Central memory CD8-positive, alpha-beta T cell (primary cell): Measurements from ENCODE around the gene PDZD2.
"Not testable (repeated sequence)": the region's sequence is repeated elsewhere in the genome, so short reads cannot be mapped to it uniquely, and the experiment has no call there.

Experiments used
- ATAC-seq: fragments of 150-1000 bp; cut with Tn5 transposase; replicated peaks from 2 replicates; pipeline ENCODE4 v1.10.0; 2022; ENCODE audit warnings: mild to moderate bottlenecking, moderate FRiP score, moderate number of reproducible peaks; ENCODE audit not compliant: poor library complexity, severe bottlenecking; ENCODE audit errors: extremely low read depth
- DNase-seq, 2 donors: peaks; one replicate each; pipeline ENCODE4 v3.0.0; 2021; ENCODE audit warnings: low spot score in 2 of 2
- H3K27ac Mint-ChIP-seq: one replicate; pipeline ENCODE4 v1.8.0; 2022; ENCODE audit warnings: low read depth, mild to moderate bottlenecking, moderate library complexity, mixed read lengths
- H3K27me3 Mint-ChIP-seq: one replicate; pipeline ENCODE4 v1.8.0; 2022; ENCODE audit warnings: mixed read lengths
- H3K36me3 Mint-ChIP-seq: one replicate; pipeline ENCODE4 v1.8.0; 2022; ENCODE audit warnings: mild to moderate bottlenecking, moderate library complexity, mixed read lengths; ENCODE audit not compliant: insufficient read depth
- H3K4me1 Mint-ChIP-seq: one replicate; pipeline ENCODE4 v1.8.0; 2022; ENCODE audit warnings: mixed read lengths
- H3K4me3 Mint-ChIP-seq: one replicate; pipeline ENCODE4 v1.8.0; 2022; ENCODE audit warnings: mild to moderate bottlenecking, moderate library complexity, mixed read lengths
- H3K9me3 Mint-ChIP-seq: one replicate; pipeline ENCODE4 v1.8.0; 2022; ENCODE audit warnings: mixed read lengths

Gene PDZD2

GRCh38 chr5:31770132-31770720 is 131.3 kb downstream of the PDZD2 start:
- H3K4me3 Mint-ChIP-seq: no peak overlapping the region
- DNase-seq (no peak), ATAC-seq (no peak)
- H3K4me1 Mint-ChIP-seq: no peaks in the 10 kb centered on the region
- H3K36me3 Mint-ChIP-seq: no peaks in the 10 kb centered on the region
- no peaks in the 10 kb centered on the region for H3K27me3 Mint-ChIP-seq
- H3K9me3 Mint-ChIP-seq: no peaks in the 10 kb centered on the region
- no peak overlapping the region for H3K27ac Mint-ChIP-seq

- H3K27me3 Mint-ChIP-seq: no peaks in the 10 kb centered on the region
- DNase-seq: no peak
- no peaks in the 10 kb centered on the region for H3K4me1 Mint-ChIP-seq
- no peak overlapping the region for H3K27ac Mint-ChIP-seq
- no peaks in the 10 kb centered on the region for H3K9me3 Mint-ChIP-seq
- H3K36me3 Mint-ChIP-seq: no peaks in the 10 kb centered on the region
- no peak overlapping the region for H3K4me3 Mint-ChIP-seq
- ATAC-seq: no peak
These were observed 132.1 kb downstream of the PDZD2 start for GRCh38 chr5:31770998-31771397.

GRCh38 chr5:31771500-31771899 is 132.6 kb downstream of the PDZD2 start:
- DNase-seq: no peak
- no peak for ATAC-seq
- no peaks in the 10 kb centered on the region for H3K36me3 Mint-ChIP-seq
- no peak overlapping the region for H3K4me3 Mint-ChIP-seq
- no peaks in the 10 kb centered on the region for H3K27me3 Mint-ChIP-seq
- H3K9me3 Mint-ChIP-seq: no peaks in the 10 kb centered on the region
- H3K27ac Mint-ChIP-seq: no peak overlapping the region
- no peaks in the 10 kb centered on the region for H3K4me1 Mint-ChIP-seq

- ATAC-seq, H3K4me3 Mint-ChIP-seq, H3K27me3 Mint-ChIP-seq, H3K9me3 Mint-ChIP-seq, H3K27ac Mint-ChIP-seq, H3K4me1 Mint-ChIP-seq, H3K36me3 Mint-ChIP-seq, DNase-seq: not testable (repeated sequence)
These were observed 137.4 kb downstream of the PDZD2 start for GRCh38 chr5:31776294-31776693.

- no peaks in the 10 kb centered on the region for H3K4me1 Mint-ChIP-seq
- no peaks in the 10 kb centered on the region for H3K27me3 Mint-ChIP-seq
- H3K9me3 Mint-ChIP-seq: no peaks in the 10 kb centered on the region
- DNase-seq (no peak), ATAC-seq (no peak)
- no peak overlapping the region for H3K27ac Mint-ChIP-seq
- H3K4me3 Mint-ChIP-seq: no peak overlapping the region
- H3K36me3 Mint-ChIP-seq: no peaks in the 10 kb centered on the region
These were observed 138.2 kb downstream of the PDZD2 start for GRCh38 chr5:31776976-31777651.

GRCh38 chr5:31781772-31782171 is 142.8 kb downstream of the PDZD2 start:
- H3K9me3 Mint-ChIP-seq: no peaks in the 10 kb centered on the region
- no peaks in the 10 kb centered on the region for H3K27me3 Mint-ChIP-seq
- no peaks in the 10 kb centered on the region for H3K36me3 Mint-ChIP-seq
- no peak overlapping the region for H3K27ac Mint-ChIP-seq
- no peaks in the 10 kb centered on the region for H3K4me1 Mint-ChIP-seq
- no peak overlapping the region for H3K4me3 Mint-ChIP-seq
- DNase-seq (no peak), ATAC-seq (no peak)

GRCh38 chr5:31783086-31783645 is 144.2 kb downstream of the PDZD2 start:
- no peak for DNase-seq
- H3K4me3 Mint-ChIP-seq: no peak overlapping the region
- no peaks in the 10 kb centered on the region for H3K4me1 Mint-ChIP-seq
- H3K27me3 Mint-ChIP-seq: no peaks in the 10 kb centered on the region
- ATAC-seq: no peak
- no peaks in the 10 kb centered on the region for H3K9me3 Mint-ChIP-seq
- H3K27ac Mint-ChIP-seq: no peak overlapping the region
- no peaks in the 10 kb centered on the region for H3K36me3 Mint-ChIP-seq

GRCh38 chr5:31783731-31784130 is 144.8 kb downstream of the PDZD2 start:
- H3K36me3 Mint-ChIP-seq: no peaks in the 10 kb centered on the region
- no peak overlapping the region for H3K27ac Mint-ChIP-seq
- H3K4me3 Mint-ChIP-seq: no peak overlapping the region
- no peak for ATAC-seq
- no peaks in the 10 kb centered on the region for H3K27me3 Mint-ChIP-seq
- H3K9me3 Mint-ChIP-seq: no peaks in the 10 kb centered on the region
- DNase-seq: no peak
- H3K4me1 Mint-ChIP-seq: no peaks in the 10 kb centered on the region

- H3K9me3 Mint-ChIP-seq: no peaks in the 10 kb centered on the region
- no peak for ATAC-seq
These were observed 147.2 kb downstream of the PDZD2 start for GRCh38 chr5:31786090-31786631.

GRCh38 chr5:31794009-31794408 is 155.1 kb downstream of the PDZD2 start:
- Mint-ChIP-seq H3K27me3 (peaks cover under 1% of the 10 kb centered on the region), H3K4me1 (no peaks in the 10 kb centered on the region), H3K9me3 (no peaks in the 10 kb centered on the region), H3K27ac (no peak overlapping the region), H3K4me3 (no peak overlapping the region), H3K36me3 (no peaks in the 10 kb centered on the region)
- ATAC-seq: no peak
- no peak for DNase-seq

More at GRCh38 chr5:31786090-31786631, 147.2 kb downstream of the PDZD2 start:
- Mint-ChIP-seq H3K36me3 (no peaks in the 10 kb centered on the region), H3K27me3 (no peaks in the 10 kb centered on the region), H3K4me1 (no peaks in the 10 kb centered on the region), H3K27ac (no peak overlapping the region), H3K4me3 (no peak overlapping the region)
- DNase-seq: no peak

GRCh38 chr5:31798168-31798567 is 159.2 kb downstream of the PDZD2 start:
- H3K4me1 Mint-ChIP-seq: no peaks in the 10 kb centered on the region
- no peaks in the 10 kb centered on the region for H3K36me3 Mint-ChIP-seq
- H3K9me3 Mint-ChIP-seq: no peaks in the 10 kb centered on the region
- no peak for ATAC-seq
- H3K4me3 Mint-ChIP-seq: no peak overlapping the region
- H3K27ac Mint-ChIP-seq: no peak overlapping the region
- no peak for DNase-seq
- H3K27me3 Mint-ChIP-seq: peaks cover 36% of the 10 kb centered on the region

- Mint-ChIP-seq H3K27ac (no peak overlapping the region), H3K36me3 (no peaks in the 10 kb centered on the region), H3K9me3 (no peaks in the 10 kb centered on the region), H3K4me1 (no peaks in the 10 kb centered on the region), H3K27me3 (peaks cover 36% of the 10 kb centered on the region), H3K4me3 (no peak overlapping the region)
- DNase-seq: no peak
- ATAC-seq: no peak
These were observed 161.4 kb downstream of the PDZD2 start for GRCh38 chr5:31800351-31800750.

- H3K27me3 Mint-ChIP-seq: peaks cover 17% of the 10 kb centered on the region
- peaks cover 1% of the 10 kb centered on the region for H3K36me3 Mint-ChIP-seq
- no peak overlapping the region for H3K4me3 Mint-ChIP-seq
- H3K4me1 Mint-ChIP-seq: no peaks in the 10 kb centered on the region
- no peak overlapping the region for H3K27ac Mint-ChIP-seq
- ATAC-seq: no peak
- DNase-seq: no peak
- no peaks in the 10 kb centered on the region for H3K9me3 Mint-ChIP-seq
These were observed 167.0 kb downstream of the PDZD2 start for GRCh38 chr5:31805785-31806400.
